ENCODE results near the gene FADS2.

FADS2 gene

GRCh38 chr11:61850687-61851086, 22.6 kb downstream of the FADS2 start:
- no peak for DNase-seq

DNA sequence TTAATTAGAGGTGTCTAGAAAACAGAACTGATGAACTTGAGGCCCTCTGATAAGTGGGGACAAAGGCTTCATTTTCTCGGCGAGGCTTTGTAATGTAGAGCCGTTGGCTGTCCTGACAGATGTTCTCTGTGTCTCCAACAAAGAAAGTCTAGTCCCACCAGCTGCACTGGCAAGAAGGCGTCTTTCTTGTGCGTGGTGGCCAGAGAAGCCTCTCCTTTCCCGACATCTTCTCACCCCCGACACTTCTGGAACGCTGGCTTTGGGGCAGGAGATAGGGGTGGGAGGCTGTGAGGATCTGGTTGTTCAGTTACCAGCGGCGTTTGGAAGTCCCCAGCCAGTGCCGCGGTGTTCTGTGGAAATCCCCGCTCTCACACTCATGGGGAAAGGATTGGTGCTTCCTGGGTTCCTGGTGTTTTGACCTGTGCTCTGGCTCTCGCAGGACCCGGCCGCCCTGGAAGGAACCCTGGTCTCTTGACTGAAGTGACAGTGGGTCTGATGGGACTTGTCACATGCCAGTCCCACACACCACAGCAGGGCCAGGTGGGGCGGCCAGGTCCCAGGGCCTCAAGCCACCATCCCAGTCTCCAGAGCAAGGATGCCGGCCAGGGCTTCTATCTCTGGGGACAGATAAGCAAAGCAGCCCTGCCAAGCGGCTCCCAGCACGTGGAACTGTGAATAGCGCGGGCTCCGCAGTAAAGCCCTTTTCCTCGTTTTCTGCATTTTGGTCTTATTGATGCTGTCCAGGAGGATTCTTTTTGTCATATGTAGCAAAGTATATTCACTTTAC, 23.2 kb downstream of the FADS2 start:
- no peak for DNase-seq

GRCh38 chr11:61851900-61852295, 23.8 kb downstream of the FADS2 start:
- DNase-seq, result no peak

GRCh38 chr11:61853698-61854169, 25.6 kb downstream of the FADS2 start:
- no peak for DNase-seq

DNA sequence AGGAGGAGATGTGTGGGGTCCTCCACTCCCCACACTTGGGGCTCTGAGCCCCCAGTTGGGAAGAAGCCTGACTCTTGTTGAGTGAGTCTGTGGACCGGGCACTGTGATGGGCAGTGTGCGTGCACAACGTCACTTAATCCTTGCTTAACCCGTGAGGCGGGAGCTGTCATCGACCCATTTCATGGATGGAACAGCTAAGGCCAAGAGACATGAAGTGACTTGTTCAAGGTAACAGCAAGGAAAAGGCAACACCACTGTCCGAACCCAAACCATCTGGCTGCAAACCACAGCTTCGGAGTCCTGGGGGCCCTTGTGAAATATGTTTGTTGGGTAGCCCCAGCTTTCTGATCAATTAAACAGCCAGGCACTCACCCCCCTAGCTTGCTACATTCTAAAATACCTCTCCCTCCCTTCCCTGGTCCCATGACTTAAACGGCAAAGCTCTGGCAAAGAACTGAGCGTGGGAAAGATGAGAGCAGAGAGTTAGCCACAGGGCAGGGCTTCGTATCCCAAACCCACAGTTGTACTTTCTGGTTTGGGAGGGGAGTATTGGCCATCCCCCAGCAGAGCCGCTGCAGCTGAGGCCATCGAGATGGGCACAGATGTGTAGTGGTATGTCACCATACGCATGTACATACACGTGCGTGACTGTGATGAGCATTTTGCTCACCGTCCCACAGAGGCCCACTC, 26.3 kb downstream of the FADS2 start:
- DNase-seq, result no peak

- no peak for DNase-seq
These were observed 27.0 kb downstream of the FADS2 start for GRCh38 chr11:61854966-61855714.

- no peak for DNase-seq
These were observed 28.0 kb downstream of the FADS2 start for GRCh38 chr11:61855939-61856680.

DNA sequence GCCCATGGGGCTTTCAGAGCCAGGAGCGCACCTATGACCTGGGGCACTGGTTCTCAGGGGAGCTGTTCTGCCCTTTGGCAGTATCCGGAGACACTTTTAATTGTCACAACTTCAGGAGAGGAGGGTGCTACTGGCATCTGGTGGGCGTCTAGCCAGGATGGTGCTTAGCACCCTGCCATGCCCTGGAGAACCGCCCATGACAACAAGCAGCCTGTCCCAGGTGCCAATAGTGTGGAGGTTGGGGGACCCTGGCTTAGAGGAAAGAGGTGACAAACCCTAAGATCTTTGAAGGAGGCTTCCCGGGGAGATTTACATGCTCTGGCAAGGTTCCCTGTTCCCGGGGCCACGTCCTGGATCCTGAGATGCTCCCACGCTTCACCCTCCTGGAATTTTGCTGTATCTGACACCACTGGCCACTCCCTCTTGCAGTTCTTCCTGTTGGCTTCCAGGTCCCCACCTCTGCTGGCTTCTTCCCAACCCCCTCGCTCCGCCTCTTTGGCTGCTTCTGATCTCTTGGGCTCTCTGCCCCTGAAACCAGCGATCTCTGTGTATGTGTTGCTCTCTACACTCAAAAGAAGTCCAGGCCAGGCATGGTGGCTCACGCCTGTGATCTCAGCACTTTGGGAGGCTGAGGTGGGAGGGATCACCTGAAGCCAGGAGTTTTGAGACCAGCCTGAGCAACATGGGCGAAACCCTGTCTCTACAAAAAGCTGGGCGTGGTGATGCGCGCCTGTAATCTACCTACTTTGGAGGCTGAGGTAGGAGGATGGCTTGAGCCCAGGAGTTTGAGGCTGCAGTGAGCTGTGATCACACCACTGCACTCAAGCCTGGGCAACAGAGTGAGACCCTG, 32.2 kb downstream of the FADS2 start:
- DNase-seq, result no peak

DNA sequence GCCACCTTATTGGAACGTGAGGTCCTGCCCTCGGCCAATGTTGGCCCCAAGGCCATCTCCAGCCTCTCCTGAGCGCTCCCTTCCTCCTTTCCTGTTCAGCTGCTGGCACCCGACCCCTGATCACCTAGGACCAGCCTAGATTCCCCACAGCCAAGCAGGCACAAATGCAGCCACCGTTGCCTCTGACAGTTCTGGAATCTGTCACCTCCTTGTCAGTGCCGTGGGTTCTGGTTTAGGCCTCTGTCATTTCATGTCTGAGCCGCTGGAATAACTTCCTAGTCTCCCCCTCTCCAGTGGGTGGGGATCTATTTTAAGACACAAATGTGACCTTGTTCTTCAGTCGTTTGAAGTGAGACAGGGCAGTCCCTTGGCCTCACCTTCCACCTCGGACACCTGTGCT, 33.5 kb downstream of the FADS2 start:
- DNase-seq, result no peak

- DNase-seq, result no peak
These were observed 34.8 kb downstream of the FADS2 start for GRCh38 chr11:61862714-61863547.

DNA sequence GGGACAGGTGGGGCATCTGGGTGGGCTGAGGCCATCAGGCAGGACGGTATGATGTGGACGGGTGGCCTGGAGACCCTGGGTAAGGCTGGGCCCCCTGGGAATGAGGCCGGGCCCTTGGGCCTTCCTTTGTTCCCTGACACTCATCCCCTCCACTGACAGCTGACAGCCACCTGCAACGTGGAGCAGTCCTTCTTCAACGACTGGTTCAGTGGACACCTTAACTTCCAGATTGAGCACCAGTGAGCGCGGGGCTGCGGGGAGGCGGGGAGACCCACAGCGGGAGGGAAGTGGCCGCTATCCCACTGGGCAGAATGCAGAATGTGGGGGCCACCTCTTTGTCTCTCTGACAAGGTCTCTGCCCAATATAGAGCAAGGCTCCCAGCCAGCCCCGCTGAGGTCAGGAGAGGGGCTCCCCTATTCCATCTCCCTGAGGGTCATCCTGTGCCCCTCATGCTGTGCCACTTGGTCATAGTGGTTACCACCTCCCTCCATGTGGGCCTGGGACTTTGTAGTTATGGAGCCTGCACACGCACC, 35.5 kb downstream of the FADS2 start:
- DNase-seq, result no peak

GRCh38 chr11:61864814-61865775, 37.0 kb downstream of the FADS2 start:
- no peak for DNase-seq

GRCh38 chr11:61866231-61866957, 38.3 kb downstream of the FADS2 start:
- DNase-seq, result no peak

DNA sequence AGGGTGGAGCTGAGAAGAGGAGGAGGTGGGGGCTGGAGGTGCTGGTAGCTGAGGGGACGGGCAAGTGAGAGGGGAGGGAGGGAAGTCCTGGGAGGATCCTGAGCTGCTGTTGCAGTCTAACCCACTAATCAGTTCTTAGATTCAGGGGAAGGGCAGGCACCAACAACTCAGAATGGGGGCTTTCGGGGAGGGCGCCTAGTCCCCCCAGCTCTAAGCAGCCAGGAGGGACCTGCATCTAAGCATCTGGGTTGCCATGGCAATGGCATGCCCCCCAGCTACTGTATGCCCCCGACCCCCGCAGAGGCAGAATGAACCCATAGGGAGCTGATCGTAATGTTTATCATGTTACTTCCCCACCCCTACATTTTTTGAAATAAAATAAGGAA, 38.9 kb downstream of the FADS2 start:
- DNase-seq, result no peak

GRCh38 chr11:61868571-61869428, 40.7 kb downstream of the FADS2 start:
- DNase-seq, result no peak

GRCh38 chr11:61869429-61869707, 41.3 kb downstream of the FADS2 start:
- no peak for DNase-seq

- DNase-seq, result no peak
These were observed 41.8 kb downstream of the FADS2 start for GRCh38 chr11:61869708-61870451.
